HG03045 (cell line): ENCODE results near the gene DLGAP3.

Experiments used
- ATAC-seq: cut with Tn5 transposase; IDR thresholded peaks from one replicate; pipeline ENCODE4 v1.9.1; 2021; ENCODE audit warnings: mild to moderate bottlenecking, moderate library complexity; ENCODE audit not compliant: unreplicated experiment

DLGAP3 gene

DNA sequence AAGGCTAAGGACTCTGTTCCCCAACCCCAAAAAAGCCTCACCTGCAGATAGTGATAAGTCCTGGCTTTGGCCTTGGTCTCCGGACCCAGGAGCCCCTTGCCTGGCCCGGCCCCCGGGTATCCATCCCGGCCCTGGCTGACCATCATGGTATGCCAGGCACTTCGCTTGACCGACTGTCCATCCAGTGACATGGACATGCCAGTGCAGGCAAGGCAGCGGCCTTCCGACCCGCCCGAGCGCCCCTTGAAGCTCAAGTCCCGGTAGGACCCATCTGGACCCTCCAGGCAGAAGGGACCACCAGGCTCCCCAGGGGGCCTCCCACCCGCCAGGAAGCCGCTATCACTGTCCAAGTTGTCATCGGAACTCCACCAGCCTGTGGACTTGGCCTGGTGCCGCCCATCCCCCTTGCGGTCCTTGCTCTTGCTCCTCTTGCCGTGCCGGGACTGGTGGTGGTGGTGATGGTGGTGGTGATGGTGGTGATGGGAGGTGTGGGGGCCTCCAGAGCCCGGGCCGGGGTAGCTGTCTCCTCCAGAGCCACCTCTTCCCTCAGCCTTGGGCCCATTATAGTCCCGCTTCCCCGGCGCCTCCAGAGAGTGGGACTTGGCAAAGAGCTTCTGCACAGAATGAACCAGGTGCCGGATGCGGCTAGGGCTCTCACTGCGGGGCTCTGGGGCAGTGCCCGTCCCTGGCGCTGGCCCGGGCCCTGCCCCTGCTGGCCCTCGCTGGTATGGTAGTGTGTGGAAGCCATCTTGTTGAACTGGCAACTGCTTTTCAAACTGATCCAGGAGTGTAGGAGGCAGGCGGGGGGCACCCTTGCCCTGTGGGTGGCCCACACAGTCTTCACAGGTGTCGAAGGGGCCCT, 25.0 kb downstream of the DLGAP3 start:
- no peak for ATAC-seq

DNA sequence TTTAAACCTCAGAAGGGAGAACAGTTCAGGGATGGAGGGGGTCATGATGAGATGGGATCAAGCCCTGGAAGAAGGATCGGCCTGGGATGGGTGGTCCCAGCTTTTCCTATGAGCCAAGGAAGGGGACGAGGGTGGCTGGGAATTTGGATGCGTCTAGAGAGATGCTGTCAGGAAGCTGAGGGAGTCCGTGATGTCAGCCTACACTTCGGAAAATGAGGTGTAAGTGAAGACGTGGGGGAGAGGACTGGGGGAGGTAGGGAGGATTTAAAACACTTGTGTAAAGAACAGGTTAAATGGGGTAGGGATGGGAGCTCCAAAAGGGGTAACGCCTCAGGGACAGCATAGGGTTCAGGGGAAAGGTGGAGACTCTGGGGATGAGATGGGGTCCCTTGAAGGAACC, 27.5 kb downstream of the DLGAP3 start:
- no peak for ATAC-seq

GRCh38 chr1:34900775-34901502, 28.5 kb downstream of the DLGAP3 start:
- no peak for ATAC-seq

DNA sequence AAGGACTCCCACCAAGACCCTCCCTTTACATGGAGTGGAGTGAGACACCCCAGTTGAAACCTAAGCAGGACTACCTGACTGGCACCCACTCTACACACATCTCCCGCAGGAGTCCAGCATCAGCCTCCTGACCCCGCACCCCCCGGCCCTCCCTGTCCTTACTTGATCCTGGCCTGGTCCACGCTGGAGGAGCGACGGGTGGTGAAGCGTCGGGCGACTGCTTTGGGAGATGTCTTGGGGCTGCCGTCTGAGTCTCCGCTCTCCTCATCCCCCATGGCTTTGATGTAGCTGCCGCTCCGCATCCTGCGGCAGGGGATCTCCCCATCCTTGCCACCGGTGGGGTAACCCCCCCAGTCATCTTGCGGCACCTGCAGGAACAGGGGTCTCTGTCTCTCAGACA, 29.5 kb downstream of the DLGAP3 start:
- ATAC-seq: no peak

DNA sequence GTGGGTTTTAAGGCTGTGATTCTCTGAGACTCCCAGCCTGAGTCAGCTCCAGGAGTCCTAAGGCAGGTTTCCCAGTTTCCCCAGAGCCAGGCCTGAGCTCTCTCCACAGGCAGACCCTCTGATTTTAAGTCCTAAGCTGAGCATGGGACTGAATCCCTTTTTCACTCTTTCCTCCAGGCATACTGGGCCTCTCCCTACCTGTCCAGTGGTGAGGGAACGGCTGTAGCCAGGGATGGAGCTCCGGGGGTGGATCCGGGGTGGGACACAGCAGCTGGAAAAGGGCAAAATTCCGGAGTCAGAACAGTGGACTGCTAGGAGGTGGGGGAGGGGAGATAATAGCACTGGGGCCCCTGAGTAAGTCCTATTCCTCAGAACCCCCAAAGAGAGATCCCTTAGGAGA, 30.0 kb downstream of the DLGAP3 start:
- ATAC-seq: no peak

GRCh38 chr1:34898330-34898761, 31.1 kb downstream of the DLGAP3 start:
- ATAC-seq: no peak

DNA sequence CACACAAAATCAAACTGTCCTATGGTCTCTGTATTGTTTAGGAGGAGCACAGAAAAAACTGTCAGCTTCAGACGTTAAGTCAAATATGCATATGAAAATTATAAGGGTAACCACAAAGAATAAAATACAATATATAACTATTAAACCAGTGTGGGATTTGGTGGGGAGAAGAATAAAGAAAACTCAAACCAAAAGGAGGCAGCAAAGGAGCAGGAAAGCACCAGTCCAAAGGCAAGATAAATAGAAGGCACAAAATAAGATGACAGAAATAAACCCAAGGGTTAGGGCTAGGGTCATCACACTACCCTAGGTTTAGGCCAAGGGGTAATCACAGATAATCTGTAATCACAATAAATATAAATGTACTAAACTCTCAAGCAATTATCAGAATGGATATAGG, 32.8 kb downstream of the DLGAP3 start:
- no peak for ATAC-seq

DNA sequence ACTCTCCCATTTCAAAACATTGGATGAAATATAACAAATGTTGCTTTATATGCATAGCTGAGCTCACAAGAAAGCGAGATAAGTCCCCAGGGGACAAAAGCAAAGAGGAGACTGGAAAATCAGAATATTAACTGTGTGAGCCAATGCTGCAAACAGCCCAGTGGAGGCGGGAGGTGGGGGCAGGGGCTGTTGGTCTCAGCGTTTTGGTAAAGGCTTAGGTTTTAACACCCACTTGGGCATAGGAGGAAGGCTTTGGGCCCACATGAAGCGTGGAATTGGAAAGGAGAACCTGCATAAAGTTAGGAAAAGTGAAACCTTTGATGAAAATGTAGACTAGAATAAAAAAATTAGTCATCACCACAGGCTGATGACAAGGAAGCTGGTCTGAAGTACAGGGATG, 39.7 kb downstream of the DLGAP3 start:
- no peak for ATAC-seq

DNA sequence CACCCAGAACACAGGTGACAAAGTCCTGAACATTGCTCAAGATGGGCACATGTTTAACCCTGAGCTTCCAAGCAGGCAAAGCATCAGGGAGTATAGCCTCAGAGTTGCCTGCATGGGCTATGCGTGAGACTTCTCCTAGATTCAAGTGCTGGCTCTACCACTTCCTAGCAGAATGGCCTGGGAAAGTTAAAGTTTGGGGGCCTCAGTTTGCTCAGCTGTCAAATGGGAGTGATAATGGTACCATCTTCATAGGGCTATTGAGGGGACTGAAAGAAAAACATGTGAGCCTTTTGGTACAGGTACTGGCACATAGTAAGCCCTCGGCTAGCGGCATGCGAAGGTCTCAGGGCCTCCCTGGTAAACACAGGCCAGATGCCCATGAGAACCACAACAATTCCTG, 41.9 kb downstream of the DLGAP3 start:
- ATAC-seq: no peak

- no peak for ATAC-seq
Observed at GRCh38 chr1:34885405-34886247, 43.8 kb downstream of the DLGAP3 start.

GRCh38 chr1:34884961-34885360, 44.5 kb downstream of the DLGAP3 start:
- no peak for ATAC-seq

DNA sequence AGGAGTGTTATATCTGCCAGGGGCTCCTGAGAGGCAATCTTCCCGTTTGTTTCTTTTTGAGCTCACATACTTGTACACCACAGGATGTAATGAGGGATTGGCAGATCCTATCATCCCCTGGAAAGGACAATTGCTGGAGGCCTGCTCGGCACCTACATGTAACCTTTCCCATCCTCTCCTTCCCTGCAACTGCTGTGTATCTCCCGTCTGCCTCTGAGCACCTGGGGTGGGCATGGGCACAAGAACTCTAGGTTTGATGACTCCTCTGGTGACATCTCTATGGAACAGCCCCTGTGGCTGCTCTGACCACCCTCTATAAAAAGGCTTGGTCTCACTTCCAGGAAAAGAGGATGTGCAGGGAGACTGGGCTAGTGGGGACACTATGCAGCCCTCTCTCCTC, 44.9 kb downstream of the DLGAP3 start:
- no peak for ATAC-seq

DNA sequence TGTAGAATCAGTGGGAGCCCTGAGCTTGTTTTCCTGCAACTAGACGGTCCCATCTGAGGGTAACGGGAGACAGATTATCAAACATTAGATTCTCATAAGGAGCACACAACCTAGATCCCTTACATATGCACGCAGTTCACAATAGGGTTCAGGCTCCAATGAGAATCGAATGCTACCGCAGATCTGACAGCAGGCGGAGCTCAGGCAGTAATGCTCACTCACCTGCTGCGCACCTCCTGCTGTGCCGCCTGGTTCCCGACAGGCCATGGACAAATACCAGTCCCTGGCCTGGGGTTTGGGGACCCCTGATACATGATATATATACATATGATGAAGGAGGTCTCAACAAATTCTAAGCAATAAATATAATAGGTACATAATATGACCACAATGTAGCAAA, 50.2 kb downstream of the DLGAP3 start:
- no peak for ATAC-seq

DNA sequence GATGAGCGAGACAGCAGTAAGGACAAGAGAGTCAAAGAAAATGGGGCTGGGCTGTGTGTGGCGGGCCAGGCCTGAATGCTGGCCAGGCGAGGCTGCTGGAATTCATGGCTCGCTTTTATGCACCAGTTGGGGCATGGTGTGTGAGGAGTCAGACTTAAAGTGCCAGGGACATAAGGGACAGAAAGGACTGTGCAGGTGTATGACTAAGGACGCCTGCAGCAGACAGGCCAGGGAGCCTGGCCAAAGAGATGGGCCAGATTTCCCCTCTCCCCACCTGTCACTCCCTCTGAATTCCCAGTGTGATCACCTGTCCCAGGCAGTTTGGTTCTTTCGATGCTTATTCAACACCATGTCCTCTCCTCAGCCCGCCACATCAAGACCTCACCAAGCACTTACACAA, 53.0 kb downstream of the DLGAP3 start:
- no peak for ATAC-seq

GRCh38 chr1:34874296-34874952, 55.0 kb downstream of the DLGAP3 start:
- ATAC-seq: no peak

GRCh38 chr1:34872133-34872503, 57.3 kb downstream of the DLGAP3 start:
- no peak for ATAC-seq

DNA sequence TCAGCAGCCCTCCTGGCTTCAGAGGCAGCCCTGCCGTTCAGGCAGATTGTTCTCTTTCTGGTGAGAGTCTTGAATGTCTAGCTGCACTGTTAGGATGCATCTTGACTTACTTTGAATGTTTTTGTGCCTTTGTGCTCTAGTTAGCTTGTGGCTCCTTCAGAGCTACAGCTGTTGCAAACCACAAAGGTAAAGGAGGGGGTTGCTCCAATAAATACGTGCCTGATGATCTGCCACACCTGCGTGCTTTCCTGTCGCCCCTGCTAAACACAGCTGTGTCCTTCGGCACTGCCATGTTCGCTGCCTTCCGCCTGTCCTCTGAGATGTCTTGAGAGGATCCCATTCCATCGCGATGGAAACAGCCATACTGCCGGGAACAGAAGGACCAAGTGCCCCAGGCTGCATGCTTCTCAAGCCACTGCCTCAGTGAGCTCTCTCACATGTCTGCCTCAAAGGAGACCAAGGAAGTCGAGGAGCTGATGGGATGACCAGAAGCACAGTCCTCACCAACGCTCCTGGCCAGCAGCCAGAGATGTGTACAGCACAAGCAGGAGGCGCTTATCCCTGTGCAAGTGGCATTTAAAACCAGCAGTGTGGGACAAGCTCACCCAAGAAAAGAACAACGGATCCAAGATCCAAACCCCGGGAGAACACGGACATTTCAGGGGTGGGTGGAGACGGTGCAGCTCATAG, 57.9 kb downstream of the DLGAP3 start:
- ATAC-seq: no peak

DNA sequence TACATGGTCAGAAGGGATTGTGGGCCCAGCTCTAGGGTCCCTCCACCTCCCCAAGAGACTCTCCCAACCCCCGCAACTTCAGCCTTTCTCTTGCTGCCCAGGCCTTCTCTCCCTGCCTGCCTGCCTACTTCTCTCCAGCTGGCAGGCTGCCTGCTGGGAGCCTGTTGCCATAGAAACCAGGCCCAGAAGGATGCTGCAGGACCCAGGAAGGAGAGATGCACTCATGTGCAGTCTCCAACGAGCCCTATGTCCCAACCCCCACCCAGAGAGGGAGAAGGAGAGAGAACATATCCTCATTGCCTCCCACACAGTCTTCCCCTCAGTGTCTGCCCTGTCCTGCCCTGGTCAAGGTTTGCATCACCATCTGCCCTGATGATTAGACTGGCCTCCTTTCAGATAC, 59.1 kb downstream of the DLGAP3 start:
- no peak for ATAC-seq

GRCh38 chr1:34869760-34870159, 59.7 kb downstream of the DLGAP3 start:
- no peak for ATAC-seq
